ENCODE results near the gene NXPH2. TPM values are rescaled to one million over a fixed set of nuclear protein-coding genes. Genes with fewer than 3 reads are reported as not detected.

Gene NXPH2
- total RNA-seq, 1 donor from 2014 or later, result not detected

DNA sequence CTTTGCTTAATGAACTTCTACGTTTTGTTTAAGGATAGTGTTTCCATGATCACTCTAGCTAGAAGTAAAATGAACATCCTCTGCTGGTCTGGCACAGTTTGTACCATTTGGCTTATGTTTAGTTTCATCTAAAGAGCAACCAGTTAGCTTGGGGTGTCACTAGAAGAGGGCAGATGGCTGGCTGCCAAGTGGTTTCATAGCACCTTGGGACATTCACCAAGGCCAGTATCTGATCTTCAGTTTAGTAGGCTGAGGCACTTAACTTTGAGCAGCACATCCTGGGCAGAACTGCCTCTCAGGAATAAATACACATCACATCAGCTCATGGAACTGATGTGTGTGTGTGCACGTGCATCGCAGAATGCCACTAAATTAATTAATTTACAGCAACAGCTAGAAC lies 68.4 kb downstream of the NXPH2 start:
- DNase-seq (ENCODE audit: low read depth), result no peak

DNA sequence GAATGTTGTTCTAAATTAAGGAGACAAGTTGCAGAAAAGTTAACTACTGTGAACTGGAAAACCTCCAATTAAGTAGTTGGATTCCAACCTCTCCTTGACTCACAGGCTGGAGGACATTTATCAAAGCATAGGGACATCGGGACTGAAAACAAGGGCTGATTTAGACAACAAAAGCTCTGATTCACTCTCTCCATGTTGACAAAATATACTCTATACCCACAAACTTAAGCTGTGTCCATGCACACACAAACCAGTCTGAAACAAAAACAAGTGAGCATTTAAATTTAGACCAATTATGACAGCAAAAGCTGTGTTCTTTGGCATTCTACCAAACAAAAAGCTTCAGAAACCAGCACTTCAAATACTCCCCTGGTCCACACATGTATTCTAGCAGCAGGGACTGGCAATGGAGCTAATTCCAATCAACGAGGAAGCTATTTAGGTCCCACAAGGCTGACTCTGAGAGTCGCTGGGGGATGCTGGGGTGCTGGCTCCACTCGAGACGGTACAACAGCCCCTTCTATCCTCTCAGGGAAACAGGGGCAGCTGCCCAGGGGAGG lies 71.4 kb downstream of the NXPH2 start:
- DNase-seq (ENCODE audit: low read depth), result peak; percentile 88

DNA sequence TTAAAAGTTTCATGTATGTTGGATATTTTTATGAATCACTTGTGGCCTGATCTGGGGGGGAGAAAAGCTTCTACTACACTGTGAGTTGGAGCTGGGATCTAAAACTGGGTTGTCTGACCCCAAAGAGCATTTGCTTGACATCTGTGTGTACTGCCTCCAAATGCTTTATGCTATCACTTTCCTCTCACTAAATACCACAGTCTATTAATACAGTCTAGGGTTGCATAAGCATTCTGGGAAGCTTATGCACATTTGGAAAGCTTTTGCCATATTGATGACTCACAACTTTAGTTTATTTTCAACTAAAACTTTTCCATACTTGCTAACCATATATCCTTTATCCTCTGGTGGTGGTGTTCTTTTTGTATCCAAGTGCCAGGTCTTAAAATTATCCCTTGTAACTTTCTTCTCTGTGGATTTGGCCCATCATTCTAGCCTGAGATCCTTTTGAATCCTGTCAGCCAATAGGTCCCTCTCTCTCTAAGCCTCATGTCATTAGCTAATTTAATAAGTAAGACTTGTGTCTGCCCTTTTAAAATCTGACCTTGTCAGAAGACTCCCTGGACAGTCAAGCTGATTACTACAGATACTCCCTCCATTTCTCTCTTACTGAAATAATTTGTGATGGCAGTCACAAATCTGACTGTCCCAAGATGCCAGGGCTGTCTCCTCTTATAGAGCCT lies 72.7 kb downstream of the NXPH2 start:
- peak; percentile 80 for DNase-seq (ENCODE audit: low read depth)

- DNase-seq (ENCODE audit: low read depth), result no peak
These were observed 76.9 kb downstream of the NXPH2 start for GRCh38 chr2:138703242-138703641.

DNA sequence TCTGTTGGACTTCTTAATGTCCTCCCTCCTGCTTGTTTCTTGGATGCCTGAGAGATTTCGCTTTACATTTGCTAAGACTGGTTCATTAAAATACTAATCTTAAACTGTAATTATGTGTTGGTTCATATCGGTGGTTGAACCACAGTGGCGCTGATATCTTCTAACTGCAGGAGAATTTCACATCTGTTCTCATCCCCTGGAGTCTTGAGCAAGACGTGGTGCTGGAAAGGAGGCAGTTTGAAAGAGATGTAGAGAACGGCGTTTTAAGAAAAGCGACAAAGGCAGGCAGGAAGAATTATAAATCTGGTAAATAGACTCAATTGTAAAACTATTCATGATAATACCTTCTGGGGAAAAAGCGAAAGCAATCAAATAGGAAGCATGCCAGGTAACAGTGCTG lies 79.5 kb downstream of the NXPH2 start:
- DNase-seq (ENCODE audit: low read depth), result no peak

DNA sequence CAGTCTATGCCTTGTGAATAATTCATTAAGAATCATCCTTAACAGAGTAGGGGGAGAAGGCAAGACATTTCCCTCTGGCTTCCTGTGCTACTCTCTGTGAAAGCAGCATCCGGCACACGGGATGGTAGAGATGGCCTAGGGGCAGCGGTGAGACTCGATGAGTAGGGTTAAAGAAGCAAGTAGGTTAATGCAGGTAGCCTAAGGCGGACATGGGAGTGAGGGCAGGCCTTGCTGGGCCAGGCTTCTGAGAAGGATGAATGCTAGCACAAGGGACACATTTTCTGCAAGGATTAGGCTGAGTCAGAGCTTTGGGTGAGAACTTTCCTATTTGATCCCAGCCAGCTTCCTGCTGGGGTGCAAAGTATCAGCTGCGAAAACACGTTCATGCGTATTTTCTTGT lies 80.8 kb downstream of the NXPH2 start:
- DNase-seq (ENCODE audit: low read depth), result no peak

- no peak for DNase-seq (ENCODE audit: low read depth)
These were observed 81.8 kb downstream of the NXPH2 start for GRCh38 chr2:138698428-138698827.

- no peak for DNase-seq (ENCODE audit: low read depth)
These were observed 88.5 kb downstream of the NXPH2 start for GRCh38 chr2:138691667-138692066.

GRCh38 chr2:138689705-138690104 lies 90.5 kb downstream of the NXPH2 start:
- DNase-seq (ENCODE audit: low read depth), result no peak

DNA sequence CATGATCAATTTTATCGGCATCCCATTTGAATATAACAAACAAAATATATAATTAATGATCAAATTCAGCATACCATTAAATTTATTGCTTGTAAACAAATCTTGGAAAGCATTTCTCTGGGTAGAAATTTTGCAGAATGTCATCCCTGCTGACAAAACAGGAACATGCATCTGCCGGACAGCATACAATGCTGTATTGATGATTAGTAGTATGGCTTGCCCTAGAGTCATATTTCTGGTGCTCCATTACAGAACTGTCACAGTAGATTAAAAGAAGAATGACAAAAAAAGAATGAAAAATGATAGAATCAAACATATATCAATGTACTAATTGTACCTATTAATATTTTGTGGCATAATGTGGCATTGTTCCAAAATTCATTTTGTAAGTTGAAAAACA lies 98.0 kb downstream of the NXPH2 start:
- no peak for DNase-seq (ENCODE audit: low read depth)

- DNase-seq (ENCODE audit: low read depth), result no peak
These were observed 103.0 kb downstream of the NXPH2 start for GRCh38 chr2:138677221-138677620.

GRCh38 chr2:138676619-138677021 lies 103.6 kb downstream of the NXPH2 start:
- peak; percentile 97 for DNase-seq (ENCODE audit: low read depth)

- DNase-seq (ENCODE audit: low read depth), result no peak
These were observed 108.6 kb downstream of the NXPH2 start for GRCh38 chr2:138671566-138671965.

- no peak for DNase-seq (ENCODE audit: low read depth)
These were observed 109.5 kb downstream of the NXPH2 start for GRCh38 chr2:138670734-138671133.

DNA sequence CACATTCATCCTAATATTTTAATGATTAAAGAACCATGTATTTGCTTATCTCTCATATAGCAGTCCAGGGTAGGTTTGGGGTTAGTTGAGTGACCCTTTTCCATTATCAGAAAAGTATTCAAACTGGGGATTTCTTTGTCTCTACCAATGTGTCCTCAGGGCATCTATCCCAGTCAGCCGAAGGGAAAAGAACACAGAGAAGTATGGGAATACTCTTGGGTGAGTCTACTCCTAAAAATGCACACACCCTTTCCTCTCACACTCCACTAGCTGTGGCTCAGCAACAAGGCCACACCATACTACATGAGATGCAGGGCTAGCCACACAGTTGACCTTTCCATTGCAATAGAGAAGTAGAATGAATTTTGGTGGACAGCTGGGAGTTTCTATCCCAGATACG lies 114.3 kb downstream of the NXPH2 start:
- peak; percentile 32 for DNase-seq (ENCODE audit: low read depth)

- no peak for DNase-seq (ENCODE audit: low read depth)
These were observed 121.8 kb downstream of the NXPH2 start for GRCh38 chr2:138658187-138658894.

- no peak for DNase-seq (ENCODE audit: low read depth)
These were observed 126.0 kb downstream of the NXPH2 start for GRCh38 chr2:138654146-138654545.

GRCh38 chr2:138652378-138652777 lies 127.8 kb downstream of the NXPH2 start:
- no peak for DNase-seq (ENCODE audit: low read depth)

DNA sequence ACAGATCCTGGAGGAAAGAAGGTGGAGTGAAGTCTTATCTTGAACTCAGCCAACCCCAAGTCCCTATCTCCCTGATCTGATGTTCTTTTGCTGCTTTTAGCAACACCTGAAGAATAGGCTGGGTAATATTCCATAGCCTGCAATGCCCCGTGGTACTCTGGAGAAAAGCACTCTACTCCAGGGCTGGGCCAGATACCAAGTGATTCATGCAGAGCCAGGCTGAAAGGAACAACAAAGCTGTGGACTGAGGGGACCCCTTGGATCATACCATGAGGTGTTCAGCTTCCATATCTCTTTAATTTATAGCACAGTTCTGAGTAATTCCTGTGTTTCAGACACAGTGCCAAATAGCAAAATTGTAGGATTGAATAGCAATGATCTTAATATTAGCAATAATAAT lies 130.6 kb downstream of the NXPH2 start:
- no peak for DNase-seq (ENCODE audit: low read depth)

GRCh38 chr2:138648606-138649005 lies 131.6 kb downstream of the NXPH2 start:
- no peak for DNase-seq (ENCODE audit: low read depth)

GRCh38 chr2:138644776-138645175 lies 135.4 kb downstream of the NXPH2 start:
- DNase-seq (ENCODE audit: low read depth), result peak; percentile 59

GRCh38 chr2:138640921-138641676 lies 139.1 kb downstream of the NXPH2 start:
- peak; percentile 59 for DNase-seq (ENCODE audit: low read depth)

- no peak for DNase-seq (ENCODE audit: low read depth)
These were observed 142.5 kb downstream of the NXPH2 start for GRCh38 chr2:138637686-138638085.
